CD14-positive monocyte (primary cell): ENCODE data around the gene DPEP2NB. TPM values are rescaled to one million over a fixed set of nuclear protein-coding genes. Genes with fewer than 3 reads are reported as not detected.

Source experiments
- DNase-seq, 3 donors: peaks; one replicate each; pipeline ENCODE4 v3.0.0-alpha.2; 2011 to 2022
- H2AFZ ChIP-seq: 2 replicates; pipeline ENCODE4 v1.6.0; 2012; ENCODE audit warnings: mild to moderate bottlenecking, low read depth, low read length, inconsistent platforms; ENCODE audit not compliant: insufficient read depth, poor library complexity, severe bottlenecking
- H3K27ac ChIP-seq, 2 donors: 1 replicate in 1 of 2; 2 replicates in 1 of 2; pipeline ENCODE4 v1.5.1; 2012 to 2013; ENCODE audit warnings: low read length in 2 of 2, control low read depth in 1 of 2, inconsistent platforms in 1 of 2, low read depth in 1 of 2, mild to moderate bottlenecking in 1 of 2
- H3K27me3 ChIP-seq, 2 donors: one replicate each; pipeline versions ENCODE4 v1.6.0 to v1.6.1; 2011 to 2013; ENCODE audit warnings: low read length in 2 of 2; ENCODE audit not compliant: control insufficient read depth in 2 of 2, insufficient read depth in 2 of 2
- H3K36me3 ChIP-seq, 2 donors: replicated peaks in 1 of 2; 1 replicate in 1 of 2; 2 replicates in 1 of 2; pipeline versions ENCODE4 v1.5.1 to v1.6.1; 2012 to 2013; ENCODE audit warnings: low read length in 2 of 2, control low read depth in 1 of 2, inconsistent platforms in 1 of 2, mild to moderate bottlenecking in 1 of 2; ENCODE audit not compliant: insufficient read depth in 2 of 2, control insufficient read depth in 1 of 2
- H3K4me1 ChIP-seq, 2 donors: 1 replicate in 1 of 2; 2 replicates in 1 of 2; pipeline versions ENCODE4 v1.5.1 to v1.6.1; 2012 to 2013; ENCODE audit warnings: low read length in 2 of 2, control low read depth in 1 of 2, inconsistent platforms in 1 of 2, mild to moderate bottlenecking in 1 of 2, moderate library complexity in 1 of 2; ENCODE audit not compliant: insufficient read depth in 2 of 2, control insufficient read depth in 1 of 2
- H3K4me2 ChIP-seq: replicated peaks from 2 replicates; pipeline ENCODE3; 2012; ENCODE audit warnings: low read length, moderate library complexity, mild to moderate bottlenecking; ENCODE audit not compliant: poor library complexity, severe bottlenecking; ENCODE audit errors: extremely low read depth
- H3K4me3 ChIP-seq, 3 experiments: fragments of 200-600 bp in 1 of 3; sonication (generic) in 1 of 3; replicated peaks in 1 of 3; 1 replicate in 2 of 3; 2 replicates in 1 of 3; pipeline ENCODE4 v1.5.1; 2011 to 2013; ENCODE audit warnings: low read length in 3 of 3, mild to moderate bottlenecking in 3 of 3, control low read depth in 2 of 3, low read depth in 2 of 3, inconsistent platforms in 1 of 3, moderate library complexity in 1 of 3
- H3K79me2 ChIP-seq: 2 replicates; pipeline ENCODE4 v1.6.0; 2012; ENCODE audit warnings: mild to moderate bottlenecking, control low read depth, inconsistent platforms, low read length, moderate library complexity; ENCODE audit not compliant: insufficient read depth
- H3K9ac ChIP-seq: 2 replicates; pipeline ENCODE4 v1.6.0; 2017; ENCODE audit warnings: low read length, mild to moderate bottlenecking; ENCODE audit not compliant: insufficient read depth, poor library complexity, severe bottlenecking
- H3K9me3 ChIP-seq, 2 donors: replicated peaks in 1 of 2; 1 replicate in 1 of 2; 2 replicates in 1 of 2; pipeline versions ENCODE4 v1.5.1 to v1.6.1; 2012 to 2013; ENCODE audit warnings: low read length in 2 of 2, control low read depth in 1 of 2; ENCODE audit not compliant: control insufficient read depth in 1 of 2, insufficient read depth in 1 of 2
- H4K20me1 ChIP-seq: 2 replicates; pipeline ENCODE4 v1.6.0; 2012; ENCODE audit warnings: mild to moderate bottlenecking, low read length, control low read depth, moderate library complexity; ENCODE audit not compliant: insufficient read depth
- H3K27ac Mint-ChIP-seq, 7 donors: one replicate each; pipeline ENCODE4 v1.8.0; 2020; ENCODE audit warnings: mild to moderate bottlenecking in 7 of 7, mixed read lengths in 7 of 7, moderate library complexity in 6 of 7, inconsistent platforms in 2 of 7
- H3K27me3 Mint-ChIP-seq, 3 donors: one replicate each; pipeline ENCODE4 v1.8.0; 2021 to 2022; ENCODE audit warnings: low read depth in 3 of 3, mild to moderate bottlenecking in 3 of 3, mixed read lengths in 3 of 3, moderate library complexity in 3 of 3, inconsistent platforms in 1 of 3
- H3K36me3 Mint-ChIP-seq, 2 donors: one replicate each; pipeline ENCODE4 v1.8.0; 2020; ENCODE audit warnings: mixed read lengths in 2 of 2, inconsistent platforms in 1 of 2, mild to moderate bottlenecking in 1 of 2
- H3K4me1 Mint-ChIP-seq: one replicate; pipeline ENCODE4 v1.8.0; 2020; ENCODE audit warnings: mild to moderate bottlenecking, mixed read lengths
- H3K4me3 Mint-ChIP-seq, 2 donors: one replicate each; pipeline ENCODE4 v1.8.0; 2020; ENCODE audit warnings: mild to moderate bottlenecking in 2 of 2, mixed read lengths in 2 of 2, moderate library complexity in 1 of 2
- H3K9me3 Mint-ChIP-seq, 7 donors: one replicate each; pipeline ENCODE4 v1.8.0; 2020 to 2022; ENCODE audit warnings: mixed read lengths in 7 of 7, mild to moderate bottlenecking in 6 of 7, moderate library complexity in 6 of 7, inconsistent platforms in 2 of 7
- CTCF ChIP-seq: fragments of 200-600 bp; IDR thresholded peaks from one replicate; pipeline ENCODE4 v1.8.0; 2022; ENCODE audit warnings: antibody characterized with exemption, mild to moderate bottlenecking
- WGBS: methylation state at CpG from one replicate; pipeline ENCODE4 v1.1.5; 2013; ENCODE audit warnings: missing lambda C conversion rate; ENCODE audit not compliant: insufficient coverage; 5-methylcytosine and 5-hydroxymethylcytosine counted together
- intact Hi-C, 2 donors: fragments of 100-400 bp; cut with micrococcal nuclease; formaldehyde crosslinking; loops; one replicate each; pipeline versions ENCODE4 v1.15.0 to v1.15.1; 2023
- polyA plus RNA-seq, 3 donors: library from polyadenylated mRNA; depleted of rRNA in 1 of 3; unstranded in 2 of 3; stranded (reverse) in 1 of 3; fragments of 300-500 nt in 2 of 3; fragments of >200 nt in 1 of 3; fragmentation: Illumina TruSeq in 2 of 3; gene quantifications; 1 replicate in 2 of 3; 2 replicates in 1 of 3; pipeline ENCODE4 v1.2.3, GENCODE V29; 2012 to 2021

Gene DPEP2NB
- polyA plus RNA-seq, 3 donors = not detected

- no peak for DNase-seq
- H3K4me2 ChIP-seq = no peak overlapping the region
- Mint-ChIP-seq H3K27me3 (no peaks in the 10 kb centered on the region), H3K27ac (peak overlapping the region in 1 of 7 donors; percentile 65), H3K9me3 (no peaks in the 10 kb centered on the region), H3K4me1 (peaks cover 53% of the 10 kb centered on the region), H3K36me3 (peaks cover 24 to 34% of the 10 kb centered on the region in 2 donors), H3K4me3 (no peak overlapping the region)
- H3K79me2 ChIP-seq = peaks cover 13% of the 10 kb centered on the region
- H3K36me3 ChIP-seq = peaks cover 22 to 34% of the 10 kb centered on the region in 2 donors
- H3K4me3 ChIP-seq = no peak overlapping the region
- H2AFZ ChIP-seq = no peak overlapping the region
- intact Hi-C loops = no loop called here
- TF ChIP-seq CTCF = no peak
- no peak overlapping the region for H3K9ac ChIP-seq
- WGBS = 100% methylated on average over 1 of the region's 6 CpGs
- no peak overlapping the region for H3K27ac ChIP-seq
- no peaks in the 10 kb centered on the region for H3K27me3 ChIP-seq
- no peaks in the 10 kb centered on the region for H3K9me3 ChIP-seq
- H4K20me1 ChIP-seq = peaks cover 36% of the 10 kb centered on the region
- peaks cover 42 to 46% of the 10 kb centered on the region in 2 donors for H3K4me1 ChIP-seq
These were observed 25.7 kb downstream of the DPEP2NB start for GRCh38 chr16:67990018-67990386.

GRCh38 chr16:67989322-67990017 is 26.2 kb downstream of the DPEP2NB start:
- no peak overlapping the region for H3K27ac ChIP-seq

More at GRCh38 chr16:67989322-67990017, 26.2 kb downstream of the DPEP2NB start:
- DNase-seq = no peak
- Histone ChIP-seq H4K20me1 (peaks cover 36% of the 10 kb centered on the region), H3K4me2 (no peak overlapping the region), H3K36me3 (peaks cover 22 to 34% of the 10 kb centered on the region in 2 donors), H3K4me3 (no peak overlapping the region), H3K79me2 (peaks cover 13% of the 10 kb centered on the region), H2AFZ (no peak overlapping the region), H3K27me3 (no peaks in the 10 kb centered on the region), H3K9me3 (no peaks in the 10 kb centered on the region), H3K9ac (no peak overlapping the region), H3K4me1 (peaks cover 42 to 46% of the 10 kb centered on the region in 2 donors)
- Mint-ChIP-seq H3K36me3 (peaks cover 24 to 30% of the 10 kb centered on the region in 2 donors), H3K4me1 (peaks cover 53% of the 10 kb centered on the region), H3K27ac (peak overlapping the region in 2 of 7 donors; percentile 5 to 65), H3K27me3 (no peaks in the 10 kb centered on the region), H3K9me3 (no peaks in the 10 kb centered on the region), H3K4me3 (no peak overlapping the region)
- no peak for TF ChIP-seq CTCF
- intact Hi-C loops = no loop called here
- 90% methylated on average over 6 of the region's 8 CpGs for WGBS
